ENCODE results near the gene GTPBP6. TPM values are rescaled to one million over a fixed set of nuclear protein-coding genes. Genes with fewer than 3 reads are reported as not detected.
"Not testable (repeated sequence)": the region's sequence is repeated elsewhere in the genome, so short reads cannot be mapped to it uniquely, and the experiment has no call there.

GTPBP6 gene
- polyA plus RNA-seq, 1 experiment, result 15.5 TPM

GRCh38 chrX:351736-352135, 33.1 kb upstream of the GTPBP6 start:
- Histone ChIP-seq H3K27me3 (ENCODE audit: control insufficient read depth, insufficient read depth, low read length) (no peaks in the 10 kb centered on the region), H3K4me3 (ENCODE audit: low read depth, low read length) (no peak overlapping the region), H3K9me3 (ENCODE audit: control insufficient read depth, insufficient read depth, low read length) (peaks cover 28% of the 10 kb centered on the region; the same call in 1 of the 2 replicates), H3K27ac (ENCODE audit: low read depth, low read length) (no peak overlapping the region)
- ChIA-PET POLR2A (no interaction called here), CTCF (no interaction called here)
- DNase-seq (ENCODE audit: low read depth, low spot score), result no peak
- TF ChIP-seq CTCF (IDR thresholded peaks at IDR 0.05; ENCODE audit: low read depth, low read length), result no peak

- H3K27me3 ChIP-seq (ENCODE audit: control insufficient read depth, insufficient read depth, low read length); POLR2A ChIA-PET; H3K4me3 ChIP-seq (ENCODE audit: low read depth, low read length); CTCF ChIA-PET; DNase-seq (ENCODE audit: low read depth, low spot score); H3K27ac ChIP-seq (ENCODE audit: low read depth, low read length): not testable (repeated sequence)
- H3K9me3 ChIP-seq (ENCODE audit: control insufficient read depth, insufficient read depth, low read length), result peaks cover 30% of the 10 kb centered on the region; the same call in 1 of the 2 replicates
Observed at GRCh38 chrX:351324-351641, 32.7 kb upstream of the GTPBP6 start.

GRCh38 chrX:350534-351323, 32.1 kb upstream of the GTPBP6 start:
- no peak overlapping the region for H3K27ac ChIP-seq (ENCODE audit: low read depth, low read length)
- no peak for TF ChIP-seq CTCF (IDR thresholded peaks at IDR 0.05; ENCODE audit: low read depth, low read length)
- no peaks in the 10 kb centered on the region for H3K27me3 ChIP-seq (ENCODE audit: control insufficient read depth, insufficient read depth, low read length)
- no peak for DNase-seq (ENCODE audit: low read depth, low spot score)
- peaks cover 34% of the 10 kb centered on the region; the same call in 1 of the 2 replicates for H3K9me3 ChIP-seq (ENCODE audit: control insufficient read depth, insufficient read depth, low read length)
- ChIA-PET POLR2A (no interaction called here), CTCF (no interaction called here)
- no peak overlapping the region for H3K4me3 ChIP-seq (ENCODE audit: low read depth, low read length)

- H3K27ac ChIP-seq (ENCODE audit: low read depth, low read length), result no peak overlapping the region
- CTCF ChIA-PET, result no interaction called here
- H3K4me3 ChIP-seq (ENCODE audit: low read depth, low read length), result no peak overlapping the region
- TF ChIP-seq CTCF (IDR thresholded peaks at IDR 0.05; ENCODE audit: low read depth, low read length), result no peak
- DNase-seq (ENCODE audit: low read depth, low spot score), result no peak
- peaks cover 39% of the 10 kb centered on the region for H3K9me3 ChIP-seq (ENCODE audit: control insufficient read depth, insufficient read depth, low read length)
- no peaks in the 10 kb centered on the region for H3K27me3 ChIP-seq (ENCODE audit: control insufficient read depth, insufficient read depth, low read length)
- POLR2A ChIA-PET, result no interaction called here
Observed at GRCh38 chrX:350148-350533, 31.5 kb upstream of the GTPBP6 start.

GRCh38 chrX:349702-350101, 31.1 kb upstream of the GTPBP6 start:
- POLR2A ChIA-PET, result no interaction called here
- no peaks in the 10 kb centered on the region for H3K27me3 ChIP-seq (ENCODE audit: control insufficient read depth, insufficient read depth, low read length)
- TF ChIP-seq CTCF (IDR thresholded peaks at IDR 0.05; ENCODE audit: low read depth, low read length), result no peak
- DNase-seq (ENCODE audit: low read depth, low spot score), result no peak
- CTCF ChIA-PET, result no interaction called here
- H3K27ac ChIP-seq (ENCODE audit: low read depth, low read length), result no peak overlapping the region
- H3K4me3 ChIP-seq (ENCODE audit: low read depth, low read length), result no peak overlapping the region
- H3K9me3 ChIP-seq (ENCODE audit: control insufficient read depth, insufficient read depth, low read length), result peaks cover 41% of the 10 kb centered on the region
